Prostate gland (tissue), 2 donors: ENCODE results near the gene WNT5B. TPM values are rescaled to one million over a fixed set of nuclear protein-coding genes. Genes with fewer than 3 reads are reported as not detected.
A peak's percentile ranks its signal among the peaks of the same experiment; 100 is the strongest.

Experiments
- DNase-seq: peaks from one replicate; pipeline ENCODE4 v3.0.0-alpha.2; 2019; ENCODE audit warnings: low spot score
- H3K27ac ChIP-seq, 2 donors: fragments of 200-600 bp; sonication (generic); 2 replicates each; pipeline ENCODE4 v1.5.1; 2017 to 2019
- H3K27me3 ChIP-seq: fragments of 200-600 bp; sonication (generic); replicated peaks from 2 replicates; pipeline ENCODE4 v1.5.1; 2019; ENCODE audit not compliant: insufficient read depth
- H3K36me3 ChIP-seq, 2 donors: fragments of 200-600 bp; sonication (generic); 1 replicate in 1 of 2; 2 replicates in 1 of 2; pipeline versions ENCODE4 v1.5.1 to v1.8.1; 2017 to 2019
- H3K4me1 ChIP-seq: fragments of 200-600 bp; sonication (generic); replicated peaks from 2 replicates; pipeline ENCODE4 v1.5.1; 2019
- H3K4me3 ChIP-seq, 2 donors: fragments of 200-600 bp; sonication (generic); 2 replicates each; pipeline ENCODE4 v1.5.1; 2017 to 2019
- H3K9me3 ChIP-seq: fragments of 200-600 bp; sonication (generic); 2 replicates; pipeline ENCODE4 v1.5.1; 2017
- POLR2A ChIP-seq: fragments of 450-650 bp; IDR thresholded peaks from one replicate; pipeline ENCODE4 v1.6.1; 2016; ENCODE audit warnings: antibody characterized with exemption, mild to moderate bottlenecking
- POLR2AphosphoS5 ChIP-seq: sonication (generic); formaldehyde crosslinking; IDR thresholded peaks from one replicate; pipeline ENCODE4 v1.6.1; 2017; ENCODE audit warnings: antibody characterized with exemption
- WGBS: methylation state at CpG from one replicate; pipeline ENCODE4 v1.1.5; 2018; 5-methylcytosine and 5-hydroxymethylcytosine counted together
- intact Hi-C: fragments of 100-400 bp; cut with DNase I; formaldehyde crosslinking; loops from one replicate; pipeline ENCODE4 v1.14.2; 2022
- total RNA-seq, 2 donors: library from RNA; depleted of rRNA; stranded (reverse); fragments of >200 nt; gene quantifications; one replicate each; pipeline ENCODE4 v1.1.0, GENCODE V29; 2016
- TF ChIP-seq, protein P1 (sequence below), 4 experiments: fragments of 200-600 bp in 2 of 4; fragments of 450-650 bp in 2 of 4; sonication (generic) in 2 of 4; IDR thresholded peaks; 1 replicate in 3 of 4; 2 replicates in 1 of 4; pipeline ENCODE4 v1.5.1; 2016 to 2019; ENCODE audit warnings: antibody characterized with exemption in 4 of 4, mild to moderate bottlenecking in 2 of 4, moderate library complexity in 2 of 4

The WNT5B gene
- total RNA-seq, 2 donors from 2014 or later = 34.6 to 65.4 TPM

GRCh38 chr12:1630133-1630826 is 1.2 kb downstream of the WNT5B start:
- H3K36me3 ChIP-seq = no peaks in the 10 kb centered on the region
- H3K4me3 ChIP-seq = peak overlapping the region; percentile 35 to 45
- H3K27ac ChIP-seq = peak overlapping the region; percentile 66 to 74
- 6% methylated on average over 16 of the region's 58 CpGs for WGBS
- DNase-seq = peak; percentile 72
- H3K9me3 ChIP-seq = no peaks in the 10 kb centered on the region
- intact Hi-C loops = loop anchor here (5.0 kb wide), 2 partner anchors 162 to 307 kb away; no protein-coding TSS in a partner anchor
- H3K27me3 ChIP-seq = no peaks in the 10 kb centered on the region
- TF ChIP-seq POLR2A (no peak), POLR2AphosphoS5 (peak; percentile 48)
- TF ChIP-seq, protein P1, sequence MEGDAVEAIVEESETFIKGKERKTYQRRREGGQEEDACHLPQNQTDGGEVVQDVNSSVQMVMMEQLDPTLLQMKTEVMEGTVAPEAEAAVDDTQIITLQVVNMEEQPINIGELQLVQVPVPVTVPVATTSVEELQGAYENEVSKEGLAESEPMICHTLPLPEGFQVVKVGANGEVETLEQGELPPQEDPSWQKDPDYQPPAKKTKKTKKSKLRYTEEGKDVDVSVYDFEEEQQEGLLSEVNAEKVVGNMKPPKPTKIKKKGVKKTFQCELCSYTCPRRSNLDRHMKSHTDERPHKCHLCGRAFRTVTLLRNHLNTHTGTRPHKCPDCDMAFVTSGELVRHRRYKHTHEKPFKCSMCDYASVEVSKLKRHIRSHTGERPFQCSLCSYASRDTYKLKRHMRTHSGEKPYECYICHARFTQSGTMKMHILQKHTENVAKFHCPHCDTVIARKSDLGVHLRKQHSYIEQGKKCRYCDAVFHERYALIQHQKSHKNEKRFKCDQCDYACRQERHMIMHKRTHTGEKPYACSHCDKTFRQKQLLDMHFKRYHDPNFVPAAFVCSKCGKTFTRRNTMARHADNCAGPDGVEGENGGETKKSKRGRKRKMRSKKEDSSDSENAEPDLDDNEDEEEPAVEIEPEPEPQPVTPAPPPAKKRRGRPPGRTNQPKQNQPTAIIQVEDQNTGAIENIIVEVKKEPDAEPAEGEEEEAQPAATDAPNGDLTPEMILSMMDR (IDR thresholded peaks at IDR 0.05) = peak in 3 of 4 experiments; percentile 23 to 53 (median 46)
- H3K4me1 ChIP-seq = peaks cover 8% of the 10 kb centered on the region

- H3K9me3 ChIP-seq = no peaks in the 10 kb centered on the region
- no peak for DNase-seq
- 70% methylated on average over 23 of the region's 23 CpGs for WGBS
- peak overlapping the region; percentile 66 to 74 for H3K27ac ChIP-seq
- peaks cover 8% of the 10 kb centered on the region for H3K4me1 ChIP-seq
- intact Hi-C loops = loop anchor here (5.0 kb wide), 2 partner anchors 161 to 306 kb away; no protein-coding TSS in a partner anchor
- TF ChIP-seq POLR2A (no peak), POLR2AphosphoS5 (no peak)
- TF ChIP-seq, protein P1 (IDR thresholded peaks at IDR 0.05) = no peak
- H3K27me3 ChIP-seq = no peaks in the 10 kb centered on the region
- peak overlapping the region in 1 of 2 donors; percentile 45 for H3K4me3 ChIP-seq
- no peaks in the 10 kb centered on the region for H3K36me3 ChIP-seq
Observed at GRCh38 chr12:1630827-1631591, 2.0 kb downstream of the WNT5B start.

GRCh38 chr12:1632702-1633101 is 3.7 kb downstream of the WNT5B start:
- Histone ChIP-seq H3K4me3 (no peak overlapping the region), H3K36me3 (no peaks in the 10 kb centered on the region), H3K27me3 (no peaks in the 10 kb centered on the region), H3K9me3 (no peaks in the 10 kb centered on the region), H3K27ac (peak overlapping the region in 1 of 2 donors; percentile 26), H3K4me1 (peaks cover 8% of the 10 kb centered on the region)
- 67% methylated on average over 14 of the region's 14 CpGs for WGBS
- no peak for DNase-seq
- intact Hi-C loops = loop anchor here (5.0 kb wide), 2 partner anchors 160 to 305 kb away; no protein-coding TSS in a partner anchor
- TF ChIP-seq POLR2AphosphoS5 = no peak

- Histone ChIP-seq H3K4me3 (no peak overlapping the region), H3K9me3 (no peaks in the 10 kb centered on the region), H3K4me1 (peaks cover 8% of the 10 kb centered on the region), H3K27me3 (no peaks in the 10 kb centered on the region), H3K36me3 (peaks cover 0 to 3% of the 10 kb centered on the region in 2 donors), H3K27ac (peak overlapping the region; percentile 19 to 26)
- WGBS = 49% methylated on average over 3 of the region's 3 CpGs
- DNase-seq = no peak
- intact Hi-C loops = loop anchor here (5.0 kb wide), 2 partner anchors 159 to 304 kb away; no protein-coding TSS in a partner anchor
- TF ChIP-seq POLR2AphosphoS5 (no peak), POLR2A (no peak)
- TF ChIP-seq, protein P1 (IDR thresholded peaks at IDR 0.05) = no peak
Observed at GRCh38 chr12:1633459-1633858, 4.4 kb downstream of the WNT5B start.

DNA sequence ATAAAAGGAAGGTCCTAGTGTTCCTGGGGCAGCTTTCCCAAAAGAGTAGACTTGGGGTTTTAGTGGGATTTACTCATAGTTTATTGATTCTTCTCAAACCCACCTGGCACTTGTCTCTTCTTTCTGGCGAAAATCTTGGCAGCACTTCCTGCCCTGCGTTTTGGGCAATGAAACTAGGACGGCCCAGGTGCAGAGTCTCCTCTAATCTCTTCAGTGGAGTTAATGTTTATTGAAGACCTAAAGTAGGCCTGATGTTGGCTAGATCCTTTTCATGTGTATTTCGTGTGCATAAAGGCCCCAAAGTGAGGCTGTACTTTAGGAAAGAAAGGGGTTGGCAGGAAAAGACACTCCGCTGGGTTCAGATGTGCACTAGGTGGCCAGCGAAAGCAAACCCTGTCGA is 5.1 kb downstream of the WNT5B start:
- TF ChIP-seq POLR2AphosphoS5 (no peak), POLR2A (no peak)
- peaks cover 8% of the 10 kb centered on the region for H3K4me1 ChIP-seq

More for the DNA sequence above, 5.1 kb downstream of the WNT5B start:
- Histone ChIP-seq H3K9me3 (no peaks in the 10 kb centered on the region), H3K27me3 (no peaks in the 10 kb centered on the region), H3K4me3 (no peak overlapping the region), H3K27ac (peak overlapping the region; percentile 17 to 26), H3K36me3 (peaks cover 0 to 3% of the 10 kb centered on the region in 2 donors)
- DNase-seq = no peak
- WGBS = 46% methylated on average over 7 of the region's 7 CpGs
- intact Hi-C loops = loop anchor here (5.0 kb wide), 2 partner anchors 158 to 303 kb away; no protein-coding TSS in a partner anchor
